MM.1S (cell line): ENCODE data around the gene ACTR6.

Experiments
- CTCF ChIP-seq: fragments of 300-600 bp; sonication (generic); IDR thresholded peaks from 2 replicates; pipeline ENCODE4 v1.5.1; 2016; ENCODE audit warnings: antibody characterized with exemption, low read length, mixed read lengths
- EZH2 ChIP-seq: fragments of 300-600 bp; sonication (generic); optimal IDR thresholded peaks from 2 replicates; pipeline ENCODE3; 2017; ENCODE audit warnings: low read depth, mild to moderate bottlenecking, antibody characterized with exemption, low read length, mixed read lengths
- EZH2phosphoT487 ChIP-seq: fragments of 300-600 bp; sonication (generic); IDR thresholded peaks from 2 replicates; pipeline ENCODE4 v1.6.1; 2018; ENCODE audit warnings: antibody characterized with exemption, low read length

- TF ChIP-seq CTCF = no peak
- TF ChIP-seq EZH2phosphoT487 = no peak
- no peak for TF ChIP-seq EZH2
Measured at GRCh38 chr12:100251917-100252316, 51.3 kb downstream of the ACTR6 start.
